ENCODE results near the gene TNFRSF13B. TPM values are rescaled to one million over a fixed set of nuclear protein-coding genes. Genes with fewer than 3 reads are reported as not detected.
"Not testable (repeated sequence)": the region's sequence is repeated elsewhere in the genome, so short reads cannot be mapped to it uniquely, and the experiment has no call there.

Gene TNFRSF13B
- total RNA-seq, 6 donors from 2014 or later: 0.57 to 6.3 (median 2.1) TPM; not detected in 1

GRCh38 chr17:16908273-16908672, 63.6 kb downstream of the TNFRSF13B start:
- TF ChIP-seq POLR2A (IDR thresholded peaks at IDR 0.05) (no peak), POLR2AphosphoS5 (IDR thresholded peaks at IDR 0.05) (no peak), EP300 (IDR thresholded peaks at IDR 0.05) (no peak), CTCF (IDR thresholded peaks at IDR 0.05) (no peak)
- Histone ChIP-seq H3K27me3 (no peaks in the 10 kb centered on the region), H3K4me3 (no peak overlapping the region), H3K27ac (no peak overlapping the region), H3K9me3 (no peaks in the 10 kb centered on the region), H3K4me1 (no peaks in the 10 kb centered on the region), H3K36me3 (no peaks in the 10 kb centered on the region)
- ATAC-seq (ENCODE audit: low FRiP score in 2 of 2) (no peak), DNase-seq (no peak)
- 76 to 97% methylated on average over 3 of the region's 3 CpGs for WGBS, 2 donors

GRCh38 chr17:16906680-16907079, 65.2 kb downstream of the TNFRSF13B start:
- TF ChIP-seq EP300 (IDR thresholded peaks at IDR 0.05) (no peak), CTCF (IDR thresholded peaks at IDR 0.05) (no peak), POLR2AphosphoS5 (IDR thresholded peaks at IDR 0.05) (no peak), POLR2A (IDR thresholded peaks at IDR 0.05) (no peak)
- Histone ChIP-seq H3K4me1 (no peaks in the 10 kb centered on the region), H3K9me3 (no peaks in the 10 kb centered on the region), H3K4me3 (no peak overlapping the region), H3K36me3 (no peaks in the 10 kb centered on the region), H3K27ac (no peak overlapping the region), H3K27me3 (no peaks in the 10 kb centered on the region)
- no peak for DNase-seq
- no peak for ATAC-seq (ENCODE audit: low FRiP score in 2 of 2)
- 83 to 90% methylated on average over 4 of the region's 4 CpGs for WGBS, 2 donors

GRCh38 chr17:16905593-16906191, 66.2 kb downstream of the TNFRSF13B start:
- DNase-seq (no peak), ATAC-seq (ENCODE audit: low FRiP score in 2 of 2) (no peak)
- no peaks in the 10 kb centered on the region for H3K9me3 ChIP-seq
- H3K4me3 ChIP-seq: no peak overlapping the region
- no peaks in the 10 kb centered on the region for H3K36me3 ChIP-seq
- TF ChIP-seq EP300 (IDR thresholded peaks at IDR 0.05): no peak
- TF ChIP-seq POLR2AphosphoS5 (IDR thresholded peaks at IDR 0.05): no peak
- no peak for TF ChIP-seq POLR2A (IDR thresholded peaks at IDR 0.05)
- TF ChIP-seq CTCF (IDR thresholded peaks at IDR 0.05): no peak
- H3K27ac ChIP-seq: no peak overlapping the region
- no peaks in the 10 kb centered on the region for H3K27me3 ChIP-seq
- no peaks in the 10 kb centered on the region for H3K4me1 ChIP-seq
- WGBS, 2 donors: 48 to 50% methylated on average over 2 of the region's 2 CpGs

- ATAC-seq (ENCODE audit: low FRiP score in 2 of 2); H3K9me3 ChIP-seq; H3K27ac ChIP-seq; DNase-seq; H3K4me3 ChIP-seq; H3K4me1 ChIP-seq; H3K36me3 ChIP-seq; H3K27me3 ChIP-seq: not testable (repeated sequence)
- WGBS, 2 donors: 83 to 89% methylated on average over 3 of the region's 3 CpGs
Measured at GRCh38 chr17:16903070-16903469, 68.8 kb downstream of the TNFRSF13B start.

- Histone ChIP-seq H3K4me1 (no peaks in the 10 kb centered on the region), H3K27ac (no peak overlapping the region), H3K36me3 (no peaks in the 10 kb centered on the region), H3K9me3 (no peaks in the 10 kb centered on the region), H3K27me3 (no peaks in the 10 kb centered on the region), H3K4me3 (no peak overlapping the region)
- TF ChIP-seq EP300 (IDR thresholded peaks at IDR 0.05) (no peak), CTCF (IDR thresholded peaks at IDR 0.05) (no peak), POLR2AphosphoS5 (IDR thresholded peaks at IDR 0.05) (no peak), POLR2A (IDR thresholded peaks at IDR 0.05) (no peak)
- ATAC-seq (ENCODE audit: low FRiP score in 2 of 2): no peak
- WGBS, 2 donors: 87 to 92% methylated on average over 2 of the region's 2 CpGs
- no peak for DNase-seq
Measured at GRCh38 chr17:16900288-16900882, 71.5 kb downstream of the TNFRSF13B start.

- not testable (repeated sequence) for H3K4me1 ChIP-seq, H3K27me3 ChIP-seq, H3K4me3 ChIP-seq, DNase-seq, H3K9me3 ChIP-seq, H3K27ac ChIP-seq, H3K36me3 ChIP-seq
- peak in 1 of 2 donors; percentile 65 for ATAC-seq (ENCODE audit: low FRiP score in 2 of 2)
- 79 to 82% methylated on average over 10 of the region's 10 CpGs for WGBS, 2 donors
Measured at GRCh38 chr17:16897211-16897896, 74.6 kb downstream of the TNFRSF13B start.

- H3K27ac ChIP-seq; H3K27me3 ChIP-seq; H3K4me3 ChIP-seq; H3K36me3 ChIP-seq; H3K4me1 ChIP-seq; H3K9me3 ChIP-seq; ATAC-seq (ENCODE audit: low FRiP score in 2 of 2); DNase-seq: not testable (repeated sequence)
- whole genome bisulfite sequencing, 2 donors: 89 to 90% methylated on average over 8 of the region's 8 CpGs
Measured at GRCh38 chr17:16896235-16896634, 75.7 kb downstream of the TNFRSF13B start.

GRCh38 chr17:16893527-16893926, 78.4 kb downstream of the TNFRSF13B start:
- H3K9me3 ChIP-seq; ATAC-seq (ENCODE audit: low FRiP score in 2 of 2); H3K36me3 ChIP-seq; H3K4me1 ChIP-seq; H3K4me3 ChIP-seq; H3K27me3 ChIP-seq; H3K27ac ChIP-seq: not testable (repeated sequence)
- 90 to 91% methylated on average over 16 to 19 of the region's 19 CpGs for WGBS, 2 donors
- DNase-seq: peak in 1 of 2 donors; percentile 44
